IMR-90 (cell line): Measurements from ENCODE around the gene NQO2.

Experiments
- CEBPB ChIP-seq: IDR thresholded peaks from 2 replicates; pipeline ENCODE4 v1.6.1; 2012; ENCODE audit warnings: low read depth, low read length, improper control_type of control experiment
- MAFK ChIP-seq: IDR thresholded peaks from 2 replicates; pipeline ENCODE4 v1.6.1; 2012; ENCODE audit warnings: low read depth, low read length, improper control_type of control experiment
- MAZ ChIP-seq: IDR thresholded peaks from 2 replicates; pipeline ENCODE4 v1.6.1; 2012; ENCODE audit warnings: low read depth, mild to moderate bottlenecking, low read length, improper control_type of control experiment, moderate library complexity, borderline replicate concordance
- NFE2L2 ChIP-seq: fragments of 150-350 bp; IDR thresholded peaks from 2 replicates; pipeline ENCODE4 v1.6.1; 2016; ENCODE audit warnings: low read depth, mild to moderate bottlenecking, low read length
- POLR2A ChIP-seq: IDR thresholded peaks from 2 replicates; pipeline ENCODE4 v1.6.1; 2012; ENCODE audit warnings: mild to moderate bottlenecking, low read depth, low read length
- SMC3 ChIP-seq: fragments of 150-350 bp; IDR thresholded peaks from 2 replicates; pipeline ENCODE4 v1.6.1; 2016; ENCODE audit warnings: low read depth, mild to moderate bottlenecking, antibody characterized with exemption, low read length, moderate library complexity
- USF2 ChIP-seq: fragments of 150-350 bp; IDR thresholded peaks from 2 replicates; pipeline ENCODE4 v1.6.1; 2017; ENCODE audit warnings: mild to moderate bottlenecking, antibody characterized with exemption, low read length, low read depth
- TF ChIP-seq, protein P1 (sequence below): conservative IDR thresholded peaks from 2 replicates; pipeline ENCODE4 v1.5.1; 2012; ENCODE audit warnings: mild to moderate bottlenecking, low read depth, low read length, improper control_type of control experiment

- TF ChIP-seq, protein P1, sequence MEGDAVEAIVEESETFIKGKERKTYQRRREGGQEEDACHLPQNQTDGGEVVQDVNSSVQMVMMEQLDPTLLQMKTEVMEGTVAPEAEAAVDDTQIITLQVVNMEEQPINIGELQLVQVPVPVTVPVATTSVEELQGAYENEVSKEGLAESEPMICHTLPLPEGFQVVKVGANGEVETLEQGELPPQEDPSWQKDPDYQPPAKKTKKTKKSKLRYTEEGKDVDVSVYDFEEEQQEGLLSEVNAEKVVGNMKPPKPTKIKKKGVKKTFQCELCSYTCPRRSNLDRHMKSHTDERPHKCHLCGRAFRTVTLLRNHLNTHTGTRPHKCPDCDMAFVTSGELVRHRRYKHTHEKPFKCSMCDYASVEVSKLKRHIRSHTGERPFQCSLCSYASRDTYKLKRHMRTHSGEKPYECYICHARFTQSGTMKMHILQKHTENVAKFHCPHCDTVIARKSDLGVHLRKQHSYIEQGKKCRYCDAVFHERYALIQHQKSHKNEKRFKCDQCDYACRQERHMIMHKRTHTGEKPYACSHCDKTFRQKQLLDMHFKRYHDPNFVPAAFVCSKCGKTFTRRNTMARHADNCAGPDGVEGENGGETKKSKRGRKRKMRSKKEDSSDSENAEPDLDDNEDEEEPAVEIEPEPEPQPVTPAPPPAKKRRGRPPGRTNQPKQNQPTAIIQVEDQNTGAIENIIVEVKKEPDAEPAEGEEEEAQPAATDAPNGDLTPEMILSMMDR: no peak
- TF ChIP-seq POLR2A: no peak
- no peak for TF ChIP-seq MAZ
- no peak for TF ChIP-seq CEBPB
- no peak for TF ChIP-seq SMC3
- TF ChIP-seq MAFK: no peak
- no peak for TF ChIP-seq NFE2L2
- no peak for TF ChIP-seq USF2
Observed at GRCh38 chr6:2992330-2992979, 7.2 kb upstream of the NQO2 start.
